Erythroblast (primary cell): ENCODE data around the gene GPR152.

Source experiments
- GATA1 ChIP-seq: IDR thresholded peaks from 2 replicates; pipeline ENCODE4 v1.6.1; 2011; ENCODE audit warnings: low read depth, mild to moderate bottlenecking, control low read depth, low read length, moderate library complexity
- POLR2A ChIP-seq: IDR thresholded peaks from 2 replicates; pipeline ENCODE4 v1.6.1; 2011; ENCODE audit warnings: mild to moderate bottlenecking, low read length

DNA sequence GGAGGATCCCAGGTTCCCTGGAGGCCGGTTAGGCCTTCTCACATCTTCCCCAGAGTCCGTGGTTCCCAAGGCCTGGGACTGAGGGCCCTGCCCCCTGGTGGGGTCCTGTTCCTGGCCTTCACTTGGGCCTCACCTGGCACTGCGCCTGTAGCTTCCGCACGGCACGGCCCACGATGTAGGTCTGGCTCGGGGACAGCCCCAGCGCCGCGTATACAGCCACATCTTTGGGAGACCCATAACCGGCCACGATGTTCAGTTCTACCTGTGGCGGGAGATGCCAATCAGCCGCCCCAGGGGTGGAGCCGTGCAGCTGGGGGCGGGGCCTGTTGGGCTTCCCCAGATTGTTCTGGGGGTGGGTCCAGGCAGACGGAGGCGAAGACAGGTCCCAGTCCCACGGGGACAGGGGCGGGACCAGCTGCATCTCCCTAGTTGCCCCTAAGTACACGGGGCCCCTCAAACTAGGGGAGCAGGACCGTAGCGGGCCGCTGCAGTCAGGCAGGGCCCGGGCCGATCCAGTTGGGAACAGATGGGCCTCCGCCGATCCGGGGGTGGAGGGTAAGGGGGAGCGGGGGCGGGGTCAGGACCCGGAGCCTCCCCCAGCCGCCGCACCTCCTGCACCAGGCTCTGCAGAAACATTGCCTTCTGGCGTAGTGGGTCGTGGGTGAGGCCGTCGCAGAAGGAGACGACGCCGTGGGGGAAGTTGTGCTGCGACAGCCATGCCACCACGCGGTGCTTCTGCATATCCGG lies 40.4 kb upstream of the GPR152 start:
- TF ChIP-seq POLR2A (no peak), GATA1 (no peak)
